Measurements from ENCODE around the gene AGAP1.
A peak's percentile ranks its signal among the peaks of the same experiment; 100 is the strongest.

Gene AGAP1

GRCh38 chr2:235697041-235697440, 203.2 kb downstream of the AGAP1 start:
- no peak for DNase-seq

DNA sequence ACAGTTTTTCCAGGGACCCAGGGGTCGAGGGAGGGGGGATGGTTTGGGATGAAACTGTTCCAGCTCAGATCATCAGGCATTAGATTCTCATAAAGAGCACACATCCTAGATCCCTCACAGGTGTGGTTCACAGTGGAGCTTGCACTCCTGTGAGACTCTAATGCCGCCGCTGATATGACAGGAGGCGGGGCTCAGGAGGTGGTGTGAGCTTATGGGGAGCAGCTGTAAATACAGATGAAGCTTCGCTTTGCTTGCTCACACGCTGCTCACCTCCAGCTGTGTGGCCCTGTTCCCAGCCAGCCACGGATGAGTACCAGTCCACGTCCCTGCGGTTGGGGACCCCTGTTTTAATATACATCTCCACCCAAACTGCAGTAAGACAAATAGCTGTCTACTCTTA, 204.2 kb downstream of the AGAP1 start:
- no peak for DNase-seq

DNA sequence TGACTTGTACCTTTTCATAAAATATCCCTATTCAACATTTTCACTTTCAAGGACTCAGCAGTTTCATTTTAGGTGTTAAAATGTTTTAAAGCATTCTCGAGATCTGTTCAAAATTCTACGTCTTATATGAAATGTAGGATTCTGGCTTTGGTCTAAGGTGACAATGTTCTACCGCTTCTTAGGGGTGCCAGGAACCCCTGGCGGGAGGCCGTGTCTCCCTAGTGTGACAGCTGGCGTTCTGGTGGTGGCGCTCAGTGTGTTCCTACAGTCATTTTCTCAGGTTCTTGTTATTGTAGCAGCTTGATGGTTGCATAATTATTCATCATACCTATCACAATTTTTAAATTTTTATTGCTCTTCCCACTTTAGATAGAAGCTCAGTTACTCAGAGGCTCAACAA, 204.6 kb downstream of the AGAP1 start:
- no peak for DNase-seq

GRCh38 chr2:235699576-235699975, 205.7 kb downstream of the AGAP1 start:
- DNase-seq = no peak

DNA sequence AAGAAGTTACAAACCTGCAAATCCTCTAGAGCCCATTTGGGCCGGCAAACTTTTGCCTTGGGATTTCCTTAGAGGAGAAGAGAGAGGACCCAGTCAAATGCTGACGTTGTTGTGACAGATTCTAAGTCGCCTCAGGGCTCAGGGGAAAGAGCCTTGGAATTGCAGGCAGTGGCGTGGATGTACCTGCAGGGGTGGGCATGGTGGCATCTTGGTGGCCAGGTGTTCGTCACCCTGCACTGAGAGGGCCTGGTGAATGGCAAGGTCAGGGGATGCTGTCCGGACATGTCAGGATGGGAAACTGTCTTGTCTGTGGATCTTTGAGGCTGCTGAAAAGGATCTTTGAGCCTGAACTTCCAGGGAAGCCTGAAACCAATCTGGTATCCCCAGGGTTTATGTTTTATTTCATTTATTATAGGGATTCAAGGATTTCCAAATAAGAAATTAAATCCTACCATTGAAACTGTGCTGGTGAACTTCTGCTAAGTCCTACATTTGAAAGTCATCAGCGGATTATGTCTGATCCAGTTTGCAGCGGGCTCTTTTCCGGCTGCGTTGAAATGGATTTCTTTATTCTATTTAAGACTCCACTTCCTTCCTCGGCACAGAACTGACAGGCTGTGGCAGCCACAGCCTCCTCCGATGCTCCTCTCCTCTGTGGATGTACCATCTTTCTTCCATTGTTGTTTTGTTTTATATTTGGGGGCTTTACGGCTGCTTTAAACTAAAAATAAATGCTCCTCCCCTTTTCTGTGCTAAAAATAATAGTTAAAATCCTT, 207.6 kb downstream of the AGAP1 start:
- no peak for DNase-seq

GRCh38 chr2:235702186-235702585, 208.3 kb downstream of the AGAP1 start:
- DNase-seq = no peak

DNA sequence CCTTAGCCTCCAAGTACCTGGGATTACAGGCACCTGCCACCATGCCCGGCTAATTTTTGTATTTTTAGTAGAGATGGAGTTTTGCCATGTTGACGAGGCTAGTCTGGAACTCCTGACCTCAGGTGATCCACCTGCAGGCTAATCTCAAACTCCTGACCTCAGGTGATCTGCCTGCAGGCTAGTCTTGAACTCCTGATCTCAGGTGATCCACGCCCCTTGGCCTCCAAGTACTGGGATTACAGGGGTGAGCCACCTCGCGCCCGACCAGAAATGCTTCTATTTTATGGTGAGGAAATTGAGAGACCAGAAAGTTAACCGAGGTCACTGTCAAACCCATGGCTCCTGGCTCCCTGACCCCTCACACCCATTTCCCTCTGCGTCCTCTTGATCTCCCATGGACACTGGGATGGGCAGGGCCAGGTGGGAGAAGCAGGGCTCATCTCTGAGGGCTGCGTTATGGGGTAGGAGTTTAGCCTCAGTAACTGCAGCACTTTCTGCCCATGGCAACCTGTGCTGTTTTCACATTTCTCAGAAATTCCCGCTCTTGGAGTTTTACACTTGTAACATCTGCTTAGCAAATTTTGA, 210.0 kb downstream of the AGAP1 start:
- DNase-seq = no peak

GRCh38 chr2:235705296-235705695, 211.5 kb downstream of the AGAP1 start:
- no peak for DNase-seq

- DNase-seq = no peak
These were observed 212.7 kb downstream of the AGAP1 start for GRCh38 chr2:235706506-235706905.

- no peak for DNase-seq
These were observed 213.7 kb downstream of the AGAP1 start for GRCh38 chr2:235707411-235708096.

DNA sequence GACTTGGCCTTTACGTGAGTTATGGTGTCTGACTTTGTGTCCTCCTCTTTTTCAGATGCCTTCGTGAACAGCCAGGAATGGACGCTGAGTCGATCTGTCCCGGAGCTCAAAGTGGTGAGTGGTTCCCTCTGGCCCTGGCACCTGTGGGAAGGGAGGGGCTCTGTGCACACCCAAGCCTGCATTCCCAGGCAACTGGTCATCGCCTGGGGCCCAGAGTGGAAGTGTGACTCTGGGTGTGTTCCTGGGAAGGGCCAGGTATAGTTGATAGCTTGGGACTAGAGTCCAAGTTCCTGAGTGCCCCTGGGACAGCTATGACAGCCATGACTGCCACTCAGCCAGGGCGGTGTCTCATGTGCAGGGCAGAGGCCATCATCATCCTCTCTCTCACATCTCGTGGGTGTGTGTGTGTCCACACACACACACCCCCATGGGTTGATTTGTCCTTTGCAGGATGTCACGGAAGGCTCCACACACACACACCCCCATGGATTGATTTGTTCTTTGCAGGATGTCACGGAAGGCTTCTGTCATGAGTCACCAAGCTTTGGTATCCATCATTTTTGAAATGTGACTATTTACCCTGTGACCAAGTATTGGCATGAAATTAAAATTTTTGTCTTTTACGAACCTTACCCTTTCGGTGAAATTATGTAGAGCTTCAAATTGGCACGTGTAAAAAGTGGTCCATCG, 215.4 kb downstream of the AGAP1 start:
- no peak for DNase-seq

- DNase-seq = no peak
These were observed 216.4 kb downstream of the AGAP1 start for GRCh38 chr2:235709969-235710879.

DNA sequence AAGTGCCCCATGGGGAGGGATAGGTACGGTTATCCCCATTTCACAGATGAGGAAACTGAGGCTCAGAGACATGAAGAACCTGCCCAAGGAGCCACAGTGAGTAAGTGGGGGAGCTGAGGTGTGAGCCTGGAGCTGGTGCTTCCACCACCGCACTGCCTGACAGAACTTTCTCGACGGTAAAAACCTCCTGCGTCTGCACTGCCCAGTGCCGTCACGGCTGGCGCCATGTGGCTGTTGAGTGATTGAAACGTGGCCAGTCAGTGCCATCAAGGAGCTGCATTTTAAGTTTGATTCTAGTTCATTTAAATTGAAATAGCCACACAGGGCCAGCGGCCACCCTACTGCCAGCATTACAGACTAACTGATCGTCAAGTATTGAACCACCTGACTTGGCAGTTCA, 217.1 kb downstream of the AGAP1 start:
- DNase-seq = no peak

GRCh38 chr2:235711527-235711926, 217.7 kb downstream of the AGAP1 start:
- DNase-seq = no peak

DNA sequence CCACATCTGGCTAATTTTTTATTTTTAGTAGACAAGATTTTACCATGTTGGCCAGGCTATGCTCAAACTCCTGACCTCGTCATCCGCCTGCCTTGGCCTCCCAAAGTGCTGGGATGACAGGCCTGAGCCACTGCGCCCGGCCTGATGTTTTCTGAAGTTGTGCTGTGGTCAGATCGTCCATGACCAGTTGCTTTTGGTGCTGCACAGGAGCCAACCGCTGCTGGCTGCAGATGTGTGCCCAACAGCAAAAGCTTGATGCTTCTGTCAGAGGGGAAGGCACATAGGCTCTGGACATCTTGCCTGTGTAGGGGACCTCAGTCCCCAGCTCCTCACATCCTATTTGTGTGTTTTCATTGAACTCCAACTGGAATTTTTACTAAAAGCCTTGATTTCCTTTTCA, 218.3 kb downstream of the AGAP1 start:
- no peak for DNase-seq

DNA sequence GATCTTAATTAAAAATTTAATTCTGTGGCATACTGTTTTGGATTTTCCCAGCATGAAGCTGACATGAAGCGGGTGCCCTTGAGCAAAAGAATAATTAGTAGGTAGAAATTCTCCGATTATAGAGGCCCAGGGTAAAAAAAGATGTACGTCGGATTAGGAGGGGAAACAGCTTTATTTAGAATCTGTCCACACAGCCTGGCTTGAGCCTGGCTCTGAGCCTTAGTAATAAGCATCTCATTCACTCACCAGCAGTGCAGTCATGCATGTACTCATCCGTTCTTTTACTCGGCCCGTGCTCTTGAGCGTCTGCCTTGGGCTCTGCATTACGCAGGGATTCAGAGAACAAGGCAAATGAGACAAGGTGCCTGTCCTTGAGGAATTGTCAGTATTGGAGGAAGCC, 219.3 kb downstream of the AGAP1 start:
- no peak for DNase-seq

GRCh38 chr2:235715601-235716000, 221.8 kb downstream of the AGAP1 start:
- DNase-seq = no peak

GRCh38 chr2:235716875-235717496, 223.1 kb downstream of the AGAP1 start:
- DNase-seq = peak; percentile 52

DNA sequence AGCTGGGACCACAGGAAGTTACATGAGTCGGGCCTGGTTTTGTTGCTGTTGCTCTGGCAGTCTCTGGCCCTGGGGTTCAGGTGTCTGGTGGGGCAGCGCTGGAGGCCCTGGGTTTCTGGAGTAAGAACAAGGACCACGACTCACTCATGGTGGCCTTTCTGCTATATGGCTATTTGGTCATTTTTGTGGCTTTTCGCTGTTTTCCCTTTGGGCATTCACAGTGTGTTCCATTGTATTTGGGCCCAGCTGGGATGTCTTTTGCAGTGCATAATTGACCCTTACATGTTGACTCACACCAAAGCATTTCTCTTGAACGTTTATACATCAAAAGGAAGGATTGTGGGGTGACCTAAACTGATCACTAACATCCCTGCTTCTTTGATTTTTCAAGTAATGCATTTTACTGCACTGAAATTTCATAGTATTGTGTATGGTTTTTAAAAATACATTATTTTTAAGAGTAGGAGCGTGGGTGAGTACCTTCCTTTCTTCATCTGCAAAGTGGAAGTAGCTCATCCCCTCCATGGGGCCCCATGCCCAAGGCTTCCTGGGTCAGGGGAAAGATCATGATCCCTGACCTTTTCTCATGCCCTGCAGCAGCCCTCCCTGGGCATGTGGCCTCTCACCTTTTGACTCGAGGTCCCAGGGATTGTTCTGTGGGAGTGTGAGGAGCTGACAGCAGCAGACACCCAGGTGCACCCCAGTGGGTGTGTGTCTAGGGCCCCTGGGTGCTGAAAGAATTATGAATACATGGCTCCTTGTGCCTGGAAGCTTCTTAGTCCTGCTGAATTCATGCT, 225.5 kb downstream of the AGAP1 start:
- no peak for DNase-seq

- no peak for DNase-seq
These were observed 227.8 kb downstream of the AGAP1 start for GRCh38 chr2:235721625-235722024.

DNA sequence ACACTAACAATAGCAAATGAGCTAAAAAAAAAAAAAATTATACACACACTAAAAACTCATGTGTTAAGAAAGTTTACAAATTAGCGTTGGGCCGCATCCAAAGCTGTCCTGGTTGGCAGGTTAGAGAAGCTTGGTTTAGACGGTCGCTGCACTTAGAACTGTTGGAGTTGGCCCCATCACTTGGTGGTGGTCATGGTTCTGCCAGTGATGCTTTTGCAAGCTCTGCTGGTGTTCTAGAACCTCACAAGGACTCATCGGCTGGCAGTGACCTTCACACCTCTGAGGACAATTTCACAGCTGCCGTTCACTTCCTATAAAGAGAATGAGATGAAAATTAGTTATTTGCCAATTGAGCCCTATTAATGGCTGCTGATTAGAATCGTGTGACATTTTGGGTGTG, 229.0 kb downstream of the AGAP1 start:
- no peak for DNase-seq
